ENCODE results near the gene SLC43A2. TPM values are rescaled to one million over a fixed set of nuclear protein-coding genes. Genes with fewer than 3 reads are reported as not detected.
A peak's percentile ranks its signal among the peaks of the same experiment; 100 is the strongest.
"Not testable (repeated sequence)": the region's sequence is repeated elsewhere in the genome, so short reads cannot be mapped to it uniquely, and the experiment has no call there.

Gene SLC43A2
- total RNA-seq, 1 donor from 2014 or later = 71.4 TPM

DNA sequence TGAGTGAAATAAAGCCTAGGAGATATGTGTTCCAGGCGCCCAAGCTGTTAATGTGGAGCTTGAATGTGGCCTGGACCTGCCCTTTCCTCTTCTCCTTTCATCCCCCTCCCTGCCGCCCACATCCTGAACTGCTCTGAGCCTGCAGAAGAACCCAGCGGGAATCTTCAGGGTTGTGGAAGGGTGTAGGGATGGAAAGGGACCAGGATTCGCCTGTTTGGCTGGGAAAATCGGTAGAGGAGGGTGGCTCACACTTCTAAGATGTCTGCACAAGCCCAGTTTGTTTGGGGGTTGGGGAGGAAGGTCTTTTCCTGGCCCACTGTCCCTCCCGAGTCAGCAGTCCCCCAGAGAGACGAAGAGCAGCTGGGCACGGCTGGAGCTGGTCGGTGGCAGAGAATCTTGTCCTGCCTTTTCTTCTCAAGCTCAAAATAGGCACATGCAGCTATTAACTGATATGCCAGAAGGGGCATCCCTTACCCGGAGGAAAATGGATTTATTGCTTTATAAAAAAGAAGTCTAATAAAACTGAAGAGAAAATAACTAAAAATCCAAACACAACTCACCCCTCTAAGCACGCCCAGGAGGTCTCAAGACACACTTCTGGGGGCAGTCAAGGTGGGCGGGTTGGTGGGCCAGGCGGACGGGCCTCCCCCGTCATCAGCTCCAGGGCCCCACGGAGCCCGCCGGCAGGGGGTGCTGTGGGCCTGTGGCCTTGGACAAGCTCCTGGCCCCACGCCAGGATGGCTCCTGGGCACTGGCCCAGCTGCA, 54.5 kb downstream of the SLC43A2 start:
- peaks cover 3% of the 10 kb centered on the region for H3K36me3 Mint-ChIP-seq (ENCODE audit: low read depth, unreplicated experiment)
- peak overlapping the region; percentile 82 for H3K4me3 Mint-ChIP-seq (ENCODE audit: unreplicated experiment)
- TF ChIP-seq, protein P1, sequence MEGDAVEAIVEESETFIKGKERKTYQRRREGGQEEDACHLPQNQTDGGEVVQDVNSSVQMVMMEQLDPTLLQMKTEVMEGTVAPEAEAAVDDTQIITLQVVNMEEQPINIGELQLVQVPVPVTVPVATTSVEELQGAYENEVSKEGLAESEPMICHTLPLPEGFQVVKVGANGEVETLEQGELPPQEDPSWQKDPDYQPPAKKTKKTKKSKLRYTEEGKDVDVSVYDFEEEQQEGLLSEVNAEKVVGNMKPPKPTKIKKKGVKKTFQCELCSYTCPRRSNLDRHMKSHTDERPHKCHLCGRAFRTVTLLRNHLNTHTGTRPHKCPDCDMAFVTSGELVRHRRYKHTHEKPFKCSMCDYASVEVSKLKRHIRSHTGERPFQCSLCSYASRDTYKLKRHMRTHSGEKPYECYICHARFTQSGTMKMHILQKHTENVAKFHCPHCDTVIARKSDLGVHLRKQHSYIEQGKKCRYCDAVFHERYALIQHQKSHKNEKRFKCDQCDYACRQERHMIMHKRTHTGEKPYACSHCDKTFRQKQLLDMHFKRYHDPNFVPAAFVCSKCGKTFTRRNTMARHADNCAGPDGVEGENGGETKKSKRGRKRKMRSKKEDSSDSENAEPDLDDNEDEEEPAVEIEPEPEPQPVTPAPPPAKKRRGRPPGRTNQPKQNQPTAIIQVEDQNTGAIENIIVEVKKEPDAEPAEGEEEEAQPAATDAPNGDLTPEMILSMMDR (IDR thresholded peaks at IDR 0.05; ENCODE audit: unreplicated experiment) = peak; percentile 62
- peak; percentile 96 for DNase-seq (ENCODE audit: low spot score)
- peaks cover 18% of the 10 kb centered on the region for H3K27me3 Mint-ChIP-seq (ENCODE audit: unreplicated experiment)
- H3K4me1 Mint-ChIP-seq (ENCODE audit: unreplicated experiment) = peaks cover 38% of the 10 kb centered on the region
- H3K27ac Mint-ChIP-seq (ENCODE audit: unreplicated experiment) = peak overlapping the region; percentile 96
- H3K9me3 Mint-ChIP-seq (ENCODE audit: unreplicated experiment) = no peaks in the 10 kb centered on the region

DNA sequence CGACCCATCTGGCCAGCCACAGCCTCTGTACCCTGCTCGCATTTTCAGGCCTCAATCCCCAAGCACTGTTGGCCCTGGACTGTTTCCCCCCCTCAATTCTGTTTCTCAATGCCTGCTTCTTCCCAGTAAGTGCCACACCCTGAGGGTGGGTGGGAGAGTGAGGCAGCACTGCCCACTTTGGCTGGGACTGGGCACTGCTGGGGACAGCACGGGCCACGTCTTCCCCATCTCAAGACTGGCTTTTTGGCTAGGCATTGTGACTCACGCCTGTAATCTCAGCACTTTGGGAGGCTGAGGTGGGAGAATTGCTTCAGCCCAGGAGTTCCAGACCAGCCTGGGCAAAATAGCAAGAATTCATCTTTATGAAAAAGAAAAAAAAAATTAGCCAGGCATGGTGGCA, 56.0 kb downstream of the SLC43A2 start:
- H3K27ac Mint-ChIP-seq (ENCODE audit: unreplicated experiment); DNase-seq (ENCODE audit: low spot score); H3K36me3 Mint-ChIP-seq (ENCODE audit: low read depth, unreplicated experiment); H3K4me3 Mint-ChIP-seq (ENCODE audit: unreplicated experiment); H3K9me3 Mint-ChIP-seq (ENCODE audit: unreplicated experiment): not testable (repeated sequence)
- H3K27me3 Mint-ChIP-seq (ENCODE audit: unreplicated experiment) = peaks cover 23% of the 10 kb centered on the region
- H3K4me1 Mint-ChIP-seq (ENCODE audit: unreplicated experiment) = peaks cover 43% of the 10 kb centered on the region

DNA sequence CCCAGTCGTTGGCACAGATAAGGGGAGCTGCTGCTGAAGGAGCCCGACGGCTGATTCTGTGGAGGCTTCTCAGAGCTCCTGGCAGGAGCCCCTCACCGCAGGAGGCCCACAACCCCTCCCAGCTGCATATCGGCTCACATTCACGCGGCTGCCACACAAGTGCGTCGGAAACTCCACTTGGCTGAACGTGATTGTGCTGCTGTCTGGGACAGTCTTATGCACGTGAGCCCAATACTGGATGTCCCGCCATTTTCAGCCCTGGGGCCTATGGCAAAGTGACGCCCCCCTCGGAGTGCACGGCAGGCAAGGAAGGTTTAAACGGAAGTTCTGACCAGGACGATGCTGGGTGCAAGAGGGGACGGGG, 57.3 kb downstream of the SLC43A2 start:
- no peaks in the 10 kb centered on the region for H3K9me3 Mint-ChIP-seq (ENCODE audit: unreplicated experiment)

DNA sequence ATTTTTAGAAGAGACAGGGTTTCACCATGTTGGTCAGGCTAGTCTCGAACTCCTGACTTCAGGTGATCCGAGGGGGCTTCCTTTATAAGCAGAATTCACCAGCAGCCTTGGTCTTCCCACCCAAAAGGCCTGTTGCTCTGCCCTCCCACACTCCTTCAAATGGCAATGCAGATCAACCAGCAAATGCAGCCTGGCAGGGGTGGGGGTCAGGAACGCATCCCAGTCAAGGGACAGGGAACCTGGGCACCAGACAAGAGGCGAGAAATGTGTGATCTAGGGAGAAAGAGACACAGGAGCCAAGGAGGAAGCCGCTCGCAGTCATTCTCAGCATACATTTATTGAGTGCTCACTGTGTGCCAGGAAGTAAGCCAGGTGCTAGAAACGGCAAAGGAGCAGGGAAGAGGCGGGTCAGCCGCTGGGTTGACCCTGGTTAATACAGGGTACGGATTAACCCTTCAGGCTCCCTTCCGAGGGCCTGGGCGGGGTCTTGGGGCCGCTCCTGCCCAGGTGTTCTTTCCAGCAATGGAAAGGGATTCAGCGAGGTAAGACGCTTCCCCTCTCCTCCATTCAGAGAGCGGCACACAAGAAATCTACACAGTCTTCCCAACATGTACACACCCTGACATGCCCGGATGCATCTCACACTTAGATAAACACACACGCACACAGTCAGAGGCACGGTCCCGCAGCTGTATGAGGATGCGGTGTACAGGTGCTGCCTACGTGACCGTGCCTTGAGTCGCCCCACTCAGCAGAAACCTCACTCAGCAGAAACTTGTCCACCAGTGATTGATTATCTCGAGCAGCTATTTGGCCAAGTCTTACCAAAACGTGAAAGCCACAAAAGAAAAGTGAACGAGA, 59.5 kb downstream of the SLC43A2 start:
- Mint-ChIP-seq H3K27ac (ENCODE audit: unreplicated experiment) (peak overlapping the region; percentile 52), H3K27me3 (ENCODE audit: unreplicated experiment) (peaks cover 24% of the 10 kb centered on the region), H3K9me3 (ENCODE audit: unreplicated experiment) (no peaks in the 10 kb centered on the region), H3K36me3 (ENCODE audit: low read depth, unreplicated experiment) (peaks cover 2% of the 10 kb centered on the region), H3K4me3 (ENCODE audit: unreplicated experiment) (peak overlapping the region; percentile 59), H3K4me1 (ENCODE audit: unreplicated experiment) (peaks cover 39% of the 10 kb centered on the region)
- no peak for DNase-seq (ENCODE audit: low spot score)
- TF ChIP-seq, protein P1 (IDR thresholded peaks at IDR 0.05; ENCODE audit: unreplicated experiment) = no peak

More for the DNA sequence above, 57.3 kb downstream of the SLC43A2 start:
- TF ChIP-seq, protein P1 (IDR thresholded peaks at IDR 0.05; ENCODE audit: unreplicated experiment) = no peak
- no peak for DNase-seq (ENCODE audit: low spot score)
- Mint-ChIP-seq H3K4me3 (ENCODE audit: unreplicated experiment) (no peak overlapping the region), H3K27ac (ENCODE audit: unreplicated experiment) (no peak overlapping the region), H3K27me3 (ENCODE audit: unreplicated experiment) (peaks cover 25% of the 10 kb centered on the region), H3K4me1 (ENCODE audit: unreplicated experiment) (peaks cover 39% of the 10 kb centered on the region), H3K36me3 (ENCODE audit: low read depth, unreplicated experiment) (peaks cover 3% of the 10 kb centered on the region)

DNA sequence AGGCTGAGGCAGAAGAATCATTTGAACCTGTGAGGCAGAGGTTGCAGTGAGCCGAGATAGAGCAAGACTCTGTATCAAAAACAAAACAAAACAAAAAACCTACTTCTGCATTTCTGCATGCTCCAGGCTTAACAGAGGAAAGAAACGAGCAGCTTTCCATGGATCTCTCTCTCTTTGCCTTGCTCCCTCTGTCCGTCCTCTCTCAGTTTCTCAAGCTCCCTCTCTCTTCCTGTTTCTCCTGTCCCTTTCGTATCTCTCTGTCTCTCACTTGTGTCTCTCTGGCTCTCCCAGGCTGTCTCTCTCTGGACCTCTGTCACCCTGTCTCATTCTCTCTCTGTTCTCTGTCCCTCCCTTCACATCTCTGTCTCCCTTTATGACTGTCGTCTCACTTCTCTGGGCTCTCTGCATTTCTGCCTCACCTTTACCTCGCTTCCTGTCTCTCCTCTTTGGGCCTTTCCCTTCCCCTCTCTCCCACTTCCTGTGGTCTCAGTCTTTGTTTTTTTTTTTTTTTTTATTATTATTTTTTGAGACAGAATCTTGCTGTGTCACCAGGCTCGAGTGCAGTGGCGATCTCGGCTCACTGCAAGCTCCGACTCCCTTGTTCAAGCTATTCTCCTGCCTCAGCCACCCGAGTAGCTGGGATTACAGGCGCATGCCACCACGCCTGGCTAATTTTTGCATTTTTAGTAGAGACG, 62.0 kb downstream of the SLC43A2 start:
- Mint-ChIP-seq H3K4me3 (ENCODE audit: unreplicated experiment) (peak overlapping the region; percentile 11), H3K4me1 (ENCODE audit: unreplicated experiment) (peaks cover 34% of the 10 kb centered on the region), H3K27me3 (ENCODE audit: unreplicated experiment) (peaks cover 21% of the 10 kb centered on the region), H3K27ac (ENCODE audit: unreplicated experiment) (peak overlapping the region; percentile 95), H3K36me3 (ENCODE audit: low read depth, unreplicated experiment) (peaks cover 5% of the 10 kb centered on the region), H3K9me3 (ENCODE audit: unreplicated experiment) (no peaks in the 10 kb centered on the region)
- DNase-seq (ENCODE audit: low spot score) = no peak
- TF ChIP-seq, protein P1 (IDR thresholded peaks at IDR 0.05; ENCODE audit: unreplicated experiment) = no peak

Measured in endothelial cell (in vitro differentiated cells).